Adrenal gland (tissue), 5 donors: ENCODE results near the gene KLHL10.

ENCODE experiments used
- POLR2A ChIP-seq, 2 donors: fragments of 450-650 bp; IDR thresholded peaks; one replicate each; pipeline ENCODE4 v1.6.1; 2017; ENCODE audit warnings: antibody characterized with exemption in 2 of 2, mild to moderate bottlenecking in 2 of 2, moderate library complexity in 1 of 2
- TF ChIP-seq, protein P1 (sequence below), 6 experiments: fragments of 450-650 bp in 4 of 6; fragments of 200-600 bp in 2 of 6; sonication (generic) in 1 of 6; IDR thresholded peaks; 1 replicate in 5 of 6; 2 replicates in 1 of 6; pipeline versions ENCODE4 v1.5.1 to v1.8.0; 2016 to 2021; ENCODE audit warnings: antibody characterized with exemption in 6 of 6, mild to moderate bottlenecking in 2 of 6, moderate library complexity in 1 of 6
- donor health status: DM: no; HTN: no; CAD: no.

DNA sequence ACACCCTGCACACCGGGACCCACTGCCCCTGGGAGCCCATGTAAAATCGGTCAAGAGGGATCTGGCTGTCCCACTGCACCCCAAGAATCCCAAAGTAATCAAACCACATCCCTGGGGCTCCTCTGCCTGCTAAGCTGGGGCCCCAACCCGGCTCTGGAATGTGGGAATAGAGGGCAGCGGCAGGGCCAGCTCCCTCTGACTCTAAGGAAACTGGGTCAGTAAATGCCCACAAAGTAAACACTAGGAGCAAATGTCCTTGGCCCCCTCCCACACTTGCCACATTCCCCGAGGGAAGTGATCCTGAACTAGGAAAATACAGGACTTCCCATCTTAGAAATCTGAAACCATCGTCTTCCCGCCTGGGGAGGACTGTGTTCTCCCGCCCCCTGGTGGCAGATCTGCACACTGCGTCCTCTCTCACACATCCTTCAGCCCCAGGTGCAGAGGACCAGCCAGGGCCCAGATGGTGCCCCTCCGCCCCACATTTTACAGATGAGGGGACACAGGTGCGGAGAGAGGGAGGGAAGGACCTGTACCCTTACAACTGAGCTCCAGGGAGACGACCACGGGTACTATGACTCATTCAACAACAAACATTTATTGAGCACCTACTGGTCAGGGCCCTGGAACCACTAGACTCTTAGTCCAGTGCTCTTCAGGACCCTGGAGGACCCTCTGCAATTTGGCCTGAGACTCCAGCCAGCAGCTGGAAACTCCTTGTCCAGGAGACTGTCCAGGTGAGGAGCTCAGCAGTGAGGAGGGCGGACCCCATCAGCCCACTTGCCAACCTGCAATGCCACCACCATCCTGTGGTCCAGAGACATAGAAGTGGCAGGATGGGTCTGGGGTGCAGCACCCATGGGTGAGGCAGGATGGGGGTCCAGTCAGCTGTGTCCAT is 36.0 kb upstream of the KLHL10 start:
- TF ChIP-seq, protein P1, sequence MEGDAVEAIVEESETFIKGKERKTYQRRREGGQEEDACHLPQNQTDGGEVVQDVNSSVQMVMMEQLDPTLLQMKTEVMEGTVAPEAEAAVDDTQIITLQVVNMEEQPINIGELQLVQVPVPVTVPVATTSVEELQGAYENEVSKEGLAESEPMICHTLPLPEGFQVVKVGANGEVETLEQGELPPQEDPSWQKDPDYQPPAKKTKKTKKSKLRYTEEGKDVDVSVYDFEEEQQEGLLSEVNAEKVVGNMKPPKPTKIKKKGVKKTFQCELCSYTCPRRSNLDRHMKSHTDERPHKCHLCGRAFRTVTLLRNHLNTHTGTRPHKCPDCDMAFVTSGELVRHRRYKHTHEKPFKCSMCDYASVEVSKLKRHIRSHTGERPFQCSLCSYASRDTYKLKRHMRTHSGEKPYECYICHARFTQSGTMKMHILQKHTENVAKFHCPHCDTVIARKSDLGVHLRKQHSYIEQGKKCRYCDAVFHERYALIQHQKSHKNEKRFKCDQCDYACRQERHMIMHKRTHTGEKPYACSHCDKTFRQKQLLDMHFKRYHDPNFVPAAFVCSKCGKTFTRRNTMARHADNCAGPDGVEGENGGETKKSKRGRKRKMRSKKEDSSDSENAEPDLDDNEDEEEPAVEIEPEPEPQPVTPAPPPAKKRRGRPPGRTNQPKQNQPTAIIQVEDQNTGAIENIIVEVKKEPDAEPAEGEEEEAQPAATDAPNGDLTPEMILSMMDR (IDR thresholded peaks at IDR 0.05): peak; percentile 88 to 98 (median 96)
- no peak for TF ChIP-seq POLR2A (IDR thresholded peaks at IDR 0.05)
